H1 (cell line): ENCODE measurements around the gene ZNF280B. TPM values are rescaled to one million over a fixed set of nuclear protein-coding genes. Genes with fewer than 3 reads are reported as not detected.
"Not testable (repeated sequence)": the region's sequence is repeated elsewhere in the genome, so short reads cannot be mapped to it uniquely, and the experiment has no call there.

Experiments used
- CTCF ChIA-PET: fragments of 300-600 bp; sonication (Branson Sonifier 250); formaldehyde crosslinking; loops from one replicate; lab custom pipeline; 2021; ENCODE audit not compliant: partially characterized antibody; lab: Charles Lee
- POLR2A ChIA-PET: fragments of 300-600 bp; sonication (Branson Sonifier 250); formaldehyde crosslinking; loops from one replicate; lab custom pipeline; 2021; ENCODE audit warnings: inconsistent platforms; ENCODE audit not compliant: partially characterized antibody; lab: Charles Lee
- DNase-seq, 2 experiments: peaks; one replicate each; pipeline versions ENCODE4 v3.0.0 to v3.0.0-alpha.2; 2010 to 2022; ENCODE audit warnings: low spot score in 2 of 2, low read depth in 1 of 2, mixed read lengths in 1 of 2
- FAIRE-seq: peaks from 2 replicates; lab custom pipeline; 2011; peaks lifted over from hg19 to GRCh38; lab: Jason Lieb, UNC
- H2AFZ ChIP-seq: 2 replicates; pipeline ENCODE4 v1.8.1; 2012; ENCODE audit warnings: low read length, inconsistent platforms
- H2AK5ac ChIP-seq: 2 replicates; pipeline ENCODE4 v1.6.1; 2013; ENCODE audit warnings: low read depth, low read length
- H2BK120ac ChIP-seq: replicated peaks from 2 replicates; pipeline ENCODE3; 2013; ENCODE audit warnings: low read depth, low read length, inconsistent platforms
- H2BK12ac ChIP-seq: 2 replicates; pipeline ENCODE4 v1.6.1; 2013; ENCODE audit warnings: low read depth, low read length
- H2BK15ac ChIP-seq: 2 replicates; pipeline ENCODE4 v1.6.1; 2013; ENCODE audit warnings: low read length
- H2BK20ac ChIP-seq: 2 replicates; pipeline ENCODE4 v1.6.1; 2013; ENCODE audit warnings: low read length
- H2BK5ac ChIP-seq: 2 replicates; pipeline ENCODE4 v1.6.1; 2013; ENCODE audit warnings: low read depth, low read length
- H3K14ac ChIP-seq: 2 replicates; pipeline ENCODE4 v1.6.1; 2013; ENCODE audit warnings: inconsistent platforms; ENCODE audit not compliant: insufficient read length
- H3K18ac ChIP-seq: 2 replicates; pipeline ENCODE4 v1.6.1; 2013; ENCODE audit warnings: low read length; ENCODE audit errors: extremely low read depth
- H3K23ac ChIP-seq: 2 replicates; pipeline ENCODE4 v1.6.1; 2013; ENCODE audit warnings: inconsistent platforms; ENCODE audit not compliant: insufficient read length
- H3K23me2 ChIP-seq: 2 replicates; pipeline ENCODE4 v1.6.1; 2013; ENCODE audit warnings: low read depth, low read length
- H3K27ac ChIP-seq: 2 replicates; pipeline ENCODE4 v1.6.1; 2011; ENCODE audit warnings: low read depth, low read length, inconsistent platforms
- H3K27me3 ChIP-seq, 4 experiments: replicated peaks in 1 of 4; 1 replicate in 1 of 4; 2 replicates in 3 of 4; pipeline versions ENCODE4 v1.6.1 to v1.8.1; 2011 to 2013; ENCODE audit warnings: low read length in 3 of 4, mild to moderate bottlenecking in 3 of 4, inconsistent platforms in 2 of 4, mixed read lengths in 2 of 4, moderate library complexity in 1 of 4; ENCODE audit not compliant: control insufficient read depth in 3 of 4, insufficient read depth in 3 of 4; ENCODE audit errors: extremely low read depth in 1 of 4
- H3K36me3 ChIP-seq, 4 experiments: 2 replicates each; pipeline versions ENCODE4 v1.6.1 to v1.8.1; 2011 to 2013; ENCODE audit warnings: mild to moderate bottlenecking in 4 of 4, low read length in 3 of 4, moderate library complexity in 2 of 4, control low read depth in 1 of 4, inconsistent platforms in 1 of 4; ENCODE audit not compliant: insufficient read depth in 4 of 4, control insufficient read depth in 2 of 4
- H3K4ac ChIP-seq: replicated peaks from 2 replicates; pipeline ENCODE3; 2013; ENCODE audit warnings: low read length, low read depth, mixed read lengths, inconsistent platforms; ENCODE audit not compliant: insufficient read length
- H3K4me1 ChIP-seq, 4 experiments: replicated peaks in 1 of 4; 1 replicate in 1 of 4; 2 replicates in 3 of 4; pipeline versions ENCODE4 v1.6.1 to v1.8.1; 2011 to 2013; ENCODE audit warnings: low read length in 3 of 4, inconsistent platforms in 2 of 4, mixed read lengths in 1 of 4; ENCODE audit not compliant: insufficient read depth in 4 of 4, control insufficient read depth in 3 of 4
- H3K4me2 ChIP-seq, 2 experiments: 2 replicates each; pipeline versions ENCODE4 v1.6.1 to v1.8.1; 2011 to 2013; ENCODE audit warnings: low read depth in 2 of 2, low read length in 2 of 2, control low read depth in 1 of 2, inconsistent platforms in 1 of 2, mild to moderate bottlenecking in 1 of 2; ENCODE audit not compliant: insufficient read depth in 1 of 2
- H3K4me3 ChIP-seq, 4 experiments: fragments of 200-600, 300-600 bp in 1 of 4; sonication (generic), shearing (Covaris generic), sonication (Bioruptor Twin) in 1 of 4; 2 replicates each; pipeline versions ENCODE4 v1.5.1 to v1.8.1; 2011 to 2016; ENCODE audit warnings: low read length in 4 of 4, low read depth in 3 of 4, control low read depth in 2 of 4, inconsistent platforms in 2 of 4, mild to moderate bottlenecking in 2 of 4, mixed read lengths in 1 of 4, moderate library complexity in 1 of 4; ENCODE audit not compliant: insufficient read depth in 2 of 4; ENCODE audit errors: extremely low read depth in 1 of 4
- H3K56ac ChIP-seq: replicated peaks from 2 replicates; pipeline ENCODE3; 2013; ENCODE audit warnings: low read depth, mild to moderate bottlenecking, mixed read lengths, low read length, inconsistent platforms; ENCODE audit not compliant: insufficient read length
- H3K79me1 ChIP-seq: 2 replicates; pipeline ENCODE4 v1.6.1; 2013; ENCODE audit warnings: low read depth, low read length, control low read depth
- H3K79me2 ChIP-seq, 2 experiments: 2 replicates each; pipeline versions ENCODE4 v1.6.1 to v1.8.1; 2012 to 2013; ENCODE audit warnings: low read length in 2 of 2, mild to moderate bottlenecking in 2 of 2, inconsistent platforms in 1 of 2; ENCODE audit not compliant: insufficient read depth in 2 of 2, control insufficient read depth in 1 of 2
- H3K9ac ChIP-seq, 4 experiments: replicated peaks in 1 of 4; 1 replicate in 1 of 4; 2 replicates in 3 of 4; pipeline versions ENCODE4 v1.6.1 to v1.8.1; 2011 to 2013; ENCODE audit warnings: low read depth in 3 of 4, low read length in 3 of 4, control low read depth in 2 of 4, mild to moderate bottlenecking in 2 of 4, moderate library complexity in 2 of 4, inconsistent platforms in 1 of 4; ENCODE audit errors: extremely low read depth in 1 of 4
- H3K9me3 ChIP-seq, 2 experiments: 2 replicates each; pipeline versions ENCODE4 v1.6.1 to v1.8.1; 2012 to 2013; ENCODE audit warnings: mild to moderate bottlenecking in 2 of 2, moderate library complexity in 2 of 2, control low read depth in 1 of 2, inconsistent platforms in 1 of 2, low read depth in 1 of 2, low read length in 1 of 2, mixed read lengths in 1 of 2; ENCODE audit not compliant: insufficient read depth in 2 of 2
- H4K20me1 ChIP-seq, 2 experiments: replicated peaks in 1 of 2; 2 replicates each; pipeline versions ENCODE3 to v1.8.1; 2011 to 2013; ENCODE audit warnings: inconsistent platforms in 2 of 2, low read length in 2 of 2, mild to moderate bottlenecking in 1 of 2; ENCODE audit not compliant: insufficient read depth in 2 of 2, control insufficient read depth in 1 of 2
- H4K5ac ChIP-seq: 2 replicates; pipeline ENCODE4 v1.6.1; 2013; ENCODE audit warnings: low read length, low read depth, mixed read lengths, inconsistent platforms; ENCODE audit not compliant: insufficient read length
- H4K8ac ChIP-seq: 2 replicates; pipeline ENCODE4 v1.8.0; 2013; ENCODE audit warnings: mild to moderate bottlenecking, moderate library complexity, low read length, inconsistent platforms; ENCODE audit not compliant: insufficient read depth; ENCODE audit errors: extremely low read depth
- H4K91ac ChIP-seq: replicated peaks from 2 replicates; pipeline ENCODE3; 2013; ENCODE audit warnings: low read length, mixed read lengths, inconsistent platforms; ENCODE audit not compliant: insufficient read length
- WGBS, 2 experiments: shearing (Covaris generic) in 1 of 2; methylation state at CpG; one replicate each; pipeline versions ENCODE4 v1.1.6 to v1.1.7; 2013 to 2015; ENCODE audit warnings: low lambda C conversion rate in 2 of 2, mixed read lengths in 2 of 2, inconsistent platforms in 1 of 2, low coverage in 1 of 2, missing lambda C conversion rate in 1 of 2; ENCODE audit not compliant: insufficient replicate concordance in 2 of 2, insufficient coverage in 1 of 2, insufficient read length in 1 of 2; ENCODE audit errors: extremely low coverage in 1 of 2, missing lambda C conversion rate in 1 of 2; 5-methylcytosine and 5-hydroxymethylcytosine counted together
- polyA plus RNA-seq, 7 experiments: library from polyadenylated mRNA; depleted of rRNA in 3 of 7; stranded (reverse) in 5 of 7; unstranded in 2 of 7; fragments of >200 nt in 5 of 7; fragments of 200-250 nt in 2 of 7; gene quantifications; 1 replicate in 5 of 7; 2 replicates in 1 of 7; 4 replicates in 1 of 7; pipeline versions ENCODE4 v1.2.1 to v1.2.3, GENCODE V29; 2011 to 2013; ENCODE audit warnings: missing spikeins in 2 of 7, mixed read lengths in 2 of 7
- total RNA-seq: library from RNA; stranded (reverse); fragmentation: NEBNext Ultra II Directional; extraction: Animal tissue kit (Norgen Biotek cat#: 25700); gene quantifications from 2 replicates; pipeline ENCODE4 v1.2.1, GENCODE V29; 2021

Gene ZNF280B
- total and polyA plus RNA-seq, 2 of the 8 experiments (the other 6 are each of a cell fraction or from before 2014, with no cell fraction given) = 4.8 to 11.7 TPM

GRCh38 chr22:22444007-22444589 lies 64.4 kb downstream of the ZNF280B start:
- not testable (repeated sequence) for H3K9ac ChIP-seq, H2BK5ac ChIP-seq, H2BK20ac ChIP-seq, H3K18ac ChIP-seq, H3K79me1 ChIP-seq, H2BK12ac ChIP-seq, H3K79me2 ChIP-seq, H3K4ac ChIP-seq, H3K4me1 ChIP-seq, H3K4me3 ChIP-seq, H3K23ac ChIP-seq, H3K56ac ChIP-seq, H4K91ac ChIP-seq, H4K20me1 ChIP-seq, H4K5ac ChIP-seq, H4K8ac ChIP-seq, H3K4me2 ChIP-seq, H2BK15ac ChIP-seq, H3K36me3 ChIP-seq, DNase-seq, H2BK120ac ChIP-seq, H3K23me2 ChIP-seq, H3K27ac ChIP-seq, H2AFZ ChIP-seq, H2AK5ac ChIP-seq, H3K14ac ChIP-seq, FAIRE-seq
- H3K27me3 ChIP-seq = peaks cover 47 to 69% (median 60%) of the 10 kb centered on the region in 4 experiments
- CTCF ChIA-PET = interaction anchor here (1.3 to 1.8 kb wide), 2 partner anchors 12 to 19 kb away, joined by 4 to 6 read pairs; no protein-coding TSS in a partner anchor
- 84% methylated on average over 5 of the region's 5 CpGs; no CpG with 5 or more reads in 1 of the 2 experiments for WGBS, 2 experiments
- POLR2A ChIA-PET = interaction anchor here (0.7 kb wide), 1 partner anchor 22 kb away, joined by 3 read pairs; no protein-coding TSS in a partner anchor
- H3K9me3 ChIP-seq = peaks cover 9 to 29% of the 10 kb centered on the region in 2 experiments; a peak in 2 of 4 replicates
